ENCODE data around the gene SERF2. TPM values are rescaled to one million over a fixed set of nuclear protein-coding genes. Genes with fewer than 3 reads are reported as not detected.

Gene SERF2
- total and polyA plus RNA-seq, 2 of the 13 experiments (the other 11 are each of a cell fraction or from before 2014, with no cell fraction given) = 811 to 1,257 TPM

DNA sequence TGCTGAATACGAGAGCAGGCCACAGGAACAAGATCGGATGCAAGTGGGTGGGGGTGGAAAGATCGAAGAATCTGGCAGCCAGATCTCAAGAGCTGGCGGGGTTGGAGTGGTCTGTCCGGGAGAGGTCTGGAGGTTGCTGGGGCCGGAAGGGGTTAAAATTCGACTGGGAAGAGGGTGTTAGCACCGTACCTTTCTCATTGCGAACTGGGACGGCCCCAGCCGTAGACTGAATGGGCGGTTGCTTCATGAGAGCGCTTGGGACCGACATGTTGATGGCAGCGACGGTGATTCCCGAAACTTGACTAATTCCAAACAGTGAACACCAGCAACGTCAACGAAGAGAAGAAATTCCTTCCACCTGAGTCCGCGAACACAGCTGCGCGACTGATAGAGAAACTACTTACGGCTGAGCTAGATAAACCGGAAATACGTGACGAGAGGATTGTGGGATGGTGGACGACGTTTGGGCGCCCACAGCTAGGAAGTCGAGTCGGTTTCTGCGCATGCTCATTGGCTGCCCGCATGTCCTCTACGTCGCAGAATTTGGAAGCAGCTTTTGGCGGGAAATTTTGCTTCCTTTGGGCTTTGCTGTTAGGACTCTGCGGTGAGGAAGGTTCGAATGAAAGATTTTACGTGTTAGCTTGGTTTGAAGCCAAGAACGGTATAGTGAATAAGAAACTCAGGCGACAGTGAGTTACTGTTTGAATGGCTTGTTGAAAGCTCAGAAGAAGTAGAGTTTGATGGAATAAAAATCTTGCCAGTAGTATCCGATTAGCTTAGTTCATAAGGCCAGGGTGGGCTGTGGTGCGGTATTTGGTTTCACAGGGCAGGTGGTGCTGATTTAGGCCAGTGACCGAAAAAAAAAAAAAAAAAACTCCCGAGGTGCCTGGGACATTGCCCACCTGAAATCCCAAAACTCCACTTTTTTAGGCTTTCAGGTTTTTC lies 32.5 kb downstream of the SERF2 start, which contains the start of gene MFAP1 (continued):
- TF ChIP-seq, protein P1, sequence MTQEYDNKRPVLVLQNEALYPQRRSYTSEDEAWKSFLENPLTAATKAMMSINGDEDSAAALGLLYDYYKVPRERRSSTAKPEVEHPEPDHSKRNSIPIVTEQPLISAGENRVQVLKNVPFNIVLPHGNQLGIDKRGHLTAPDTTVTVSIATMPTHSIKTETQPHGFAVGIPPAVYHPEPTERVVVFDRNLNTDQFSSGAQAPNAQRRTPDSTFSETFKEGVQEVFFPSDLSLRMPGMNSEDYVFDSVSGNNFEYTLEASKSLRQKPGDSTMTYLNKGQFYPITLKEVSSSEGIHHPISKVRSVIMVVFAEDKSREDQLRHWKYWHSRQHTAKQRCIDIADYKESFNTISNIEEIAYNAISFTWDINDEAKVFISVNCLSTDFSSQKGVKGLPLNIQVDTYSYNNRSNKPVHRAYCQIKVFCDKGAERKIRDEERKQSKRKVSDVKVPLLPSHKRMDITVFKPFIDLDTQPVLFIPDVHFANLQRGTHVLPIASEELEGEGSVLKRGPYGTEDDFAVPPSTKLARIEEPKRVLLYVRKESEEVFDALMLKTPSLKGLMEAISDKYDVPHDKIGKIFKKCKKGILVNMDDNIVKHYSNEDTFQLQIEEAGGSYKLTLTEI (CRISPR knock-in tag; conservative IDR thresholded peaks at IDR 0.05) = no peak
- TF ChIP-seq ZKSCAN8 (CRISPR knock-in tag; IDR thresholded peaks at IDR 0.05; ENCODE audit: borderline replicate concordance) = no peak; the same call in 1 of the 2 replicates
- no peak for TF ChIP-seq ZNF235 (CRISPR knock-in tag; IDR thresholded peaks at IDR 0.05; ENCODE audit: borderline replicate concordance)
- TF ChIP-seq IRX3 (CRISPR knock-in tag; IDR thresholded peaks at IDR 0.05; ENCODE audit: borderline replicate concordance, low read depth) = no peak
- peak; percentile 54; the same call in 1 of the 2 replicates for TF ChIP-seq GATA4 (IDR thresholded peaks at IDR 0.05; ENCODE audit: borderline replicate concordance, low read depth)
- TF ChIP-seq NFRKB (IDR thresholded peaks at IDR 0.05) = no peak
- TF ChIP-seq MIXL1 (CRISPR knock-in tag; IDR thresholded peaks at IDR 0.05) = peak; percentile 68; the same call in 1 of the 2 replicates
- no peak for TF ChIP-seq ZFP62 (CRISPR knock-in tag; IDR thresholded peaks at IDR 0.05)
- TF ChIP-seq, protein P2, sequence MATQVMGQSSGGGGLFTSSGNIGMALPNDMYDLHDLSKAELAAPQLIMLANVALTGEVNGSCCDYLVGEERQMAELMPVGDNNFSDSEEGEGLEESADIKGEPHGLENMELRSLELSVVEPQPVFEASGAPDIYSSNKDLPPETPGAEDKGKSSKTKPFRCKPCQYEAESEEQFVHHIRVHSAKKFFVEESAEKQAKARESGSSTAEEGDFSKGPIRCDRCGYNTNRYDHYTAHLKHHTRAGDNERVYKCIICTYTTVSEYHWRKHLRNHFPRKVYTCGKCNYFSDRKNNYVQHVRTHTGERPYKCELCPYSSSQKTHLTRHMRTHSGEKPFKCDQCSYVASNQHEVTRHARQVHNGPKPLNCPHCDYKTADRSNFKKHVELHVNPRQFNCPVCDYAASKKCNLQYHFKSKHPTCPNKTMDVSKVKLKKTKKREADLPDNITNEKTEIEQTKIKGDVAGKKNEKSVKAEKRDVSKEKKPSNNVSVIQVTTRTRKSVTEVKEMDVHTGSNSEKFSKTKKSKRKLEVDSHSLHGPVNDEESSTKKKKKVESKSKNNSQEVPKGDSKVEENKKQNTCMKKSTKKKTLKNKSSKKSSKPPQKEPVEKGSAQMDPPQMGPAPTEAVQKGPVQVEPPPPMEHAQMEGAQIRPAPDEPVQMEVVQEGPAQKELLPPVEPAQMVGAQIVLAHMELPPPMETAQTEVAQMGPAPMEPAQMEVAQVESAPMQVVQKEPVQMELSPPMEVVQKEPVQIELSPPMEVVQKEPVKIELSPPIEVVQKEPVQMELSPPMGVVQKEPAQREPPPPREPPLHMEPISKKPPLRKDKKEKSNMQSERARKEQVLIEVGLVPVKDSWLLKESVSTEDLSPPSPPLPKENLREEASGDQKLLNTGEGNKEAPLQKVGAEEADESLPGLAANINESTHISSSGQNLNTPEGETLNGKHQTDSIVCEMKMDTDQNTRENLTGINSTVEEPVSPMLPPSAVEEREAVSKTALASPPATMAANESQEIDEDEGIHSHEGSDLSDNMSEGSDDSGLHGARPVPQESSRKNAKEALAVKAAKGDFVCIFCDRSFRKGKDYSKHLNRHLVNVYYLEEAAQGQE (IDR thresholded peaks at IDR 0.05; ENCODE audit: borderline replicate concordance in 1 of 2, low read depth in 1 of 2, low read length in 2 of 2) = peak in 1 of 2 experiments; percentile 64; a peak in 1 of 4 replicates
- no peak; the same call in 1 of the 2 replicates for TF ChIP-seq MEIS1 (CRISPR knock-in tag; IDR thresholded peaks at IDR 0.05; ENCODE audit: borderline replicate concordance)
- 0 out of 2 replicates have a peak, but pooled peaks have one; percentile 69 for TF ChIP-seq ZNF30 (CRISPR knock-in tag; IDR thresholded peaks at IDR 0.05)
- TF ChIP-seq HDAC2 (CRISPR knock-in tag; IDR thresholded peaks at IDR 0.05) = peak; percentile 83
- TF ChIP-seq ZNF709 (CRISPR knock-in tag; IDR thresholded peaks at IDR 0.05) = peak; percentile 34; the same call in 1 of the 2 replicates
- no peak for TF ChIP-seq SNAPC2 (CRISPR knock-in tag; IDR thresholded peaks at IDR 0.05)
- TF ChIP-seq, protein P3, sequence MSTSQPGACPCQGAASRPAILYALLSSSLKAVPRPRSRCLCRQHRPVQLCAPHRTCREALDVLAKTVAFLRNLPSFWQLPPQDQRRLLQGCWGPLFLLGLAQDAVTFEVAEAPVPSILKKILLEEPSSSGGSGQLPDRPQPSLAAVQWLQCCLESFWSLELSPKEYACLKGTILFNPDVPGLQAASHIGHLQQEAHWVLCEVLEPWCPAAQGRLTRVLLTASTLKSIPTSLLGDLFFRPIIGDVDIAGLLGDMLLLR (CRISPR knock-in tag; IDR thresholded peaks at IDR 0.05) = no peak
- TF ChIP-seq, protein P4, sequence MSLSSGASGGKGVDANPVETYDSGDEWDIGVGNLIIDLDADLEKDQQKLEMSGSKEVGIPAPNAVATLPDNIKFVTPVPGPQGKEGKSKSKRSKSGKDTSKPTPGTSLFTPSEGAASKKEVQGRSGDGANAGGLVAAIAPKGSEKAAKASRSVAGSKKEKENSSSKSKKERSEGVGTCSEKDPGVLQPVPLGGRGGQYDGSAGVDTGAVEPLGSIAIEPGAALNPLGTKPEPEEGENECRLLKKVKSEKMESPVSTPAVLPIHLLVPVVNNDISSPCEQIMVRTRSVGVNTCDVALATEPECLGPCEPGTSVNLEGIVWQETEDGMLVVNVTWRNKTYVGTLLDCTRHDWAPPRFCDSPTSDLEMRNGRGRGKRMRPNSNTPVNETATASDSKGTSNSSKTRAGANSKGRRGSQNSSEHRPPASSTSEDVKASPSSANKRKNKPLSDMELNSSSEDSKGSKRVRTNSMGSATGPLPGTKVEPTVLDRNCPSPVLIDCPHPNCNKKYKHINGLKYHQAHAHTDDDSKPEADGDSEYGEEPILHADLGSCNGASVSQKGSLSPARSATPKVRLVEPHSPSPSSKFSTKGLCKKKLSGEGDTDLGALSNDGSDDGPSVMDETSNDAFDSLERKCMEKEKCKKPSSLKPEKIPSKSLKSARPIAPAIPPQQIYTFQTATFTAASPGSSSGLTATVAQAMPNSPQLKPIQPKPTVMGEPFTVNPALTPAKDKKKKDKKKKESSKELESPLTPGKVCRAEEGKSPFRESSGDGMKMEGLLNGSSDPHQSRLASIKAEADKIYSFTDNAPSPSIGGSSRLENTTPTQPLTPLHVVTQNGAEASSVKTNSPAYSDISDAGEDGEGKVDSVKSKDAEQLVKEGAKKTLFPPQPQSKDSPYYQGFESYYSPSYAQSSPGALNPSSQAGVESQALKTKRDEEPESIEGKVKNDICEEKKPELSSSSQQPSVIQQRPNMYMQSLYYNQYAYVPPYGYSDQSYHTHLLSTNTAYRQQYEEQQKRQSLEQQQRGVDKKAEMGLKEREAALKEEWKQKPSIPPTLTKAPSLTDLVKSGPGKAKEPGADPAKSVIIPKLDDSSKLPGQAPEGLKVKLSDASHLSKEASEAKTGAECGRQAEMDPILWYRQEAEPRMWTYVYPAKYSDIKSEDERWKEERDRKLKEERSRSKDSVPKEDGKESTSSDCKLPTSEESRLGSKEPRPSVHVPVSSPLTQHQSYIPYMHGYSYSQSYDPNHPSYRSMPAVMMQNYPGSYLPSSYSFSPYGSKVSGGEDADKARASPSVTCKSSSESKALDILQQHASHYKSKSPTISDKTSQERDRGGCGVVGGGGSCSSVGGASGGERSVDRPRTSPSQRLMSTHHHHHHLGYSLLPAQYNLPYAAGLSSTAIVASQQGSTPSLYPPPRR (CRISPR knock-in tag; IDR thresholded peaks at IDR 0.05; ENCODE audit: borderline replicate concordance) = no peak
- TF ChIP-seq BRD4 (CRISPR knock-in tag; IDR thresholded peaks at IDR 0.05) = no peak; the same call in 1 of the 2 replicates

All from HepG2 (cell line).